OCI-LY1 (cell line): Measurements from ENCODE around the gene CDCA3.

Experiments used
- H2AFZ ChIP-seq: fragments of 200-600 bp; sonication (generic), shearing (Covaris generic); 2 replicates; pipeline ENCODE4 v1.6.0; 2014; ENCODE audit warnings: antibody characterized with exemption, mild to moderate bottlenecking, low read length
- H3F3A ChIP-seq: fragments of 200-600 bp; sonication (generic), shearing (Covaris generic); 2 replicates; pipeline ENCODE4 v1.6.0; 2014; ENCODE audit warnings: mild to moderate bottlenecking, antibody characterized with exemption, low read length, moderate library complexity; ENCODE audit not compliant: insufficient read depth
- H3K27ac ChIP-seq: fragments of 200-600 bp; sonication (generic); 2 replicates; pipeline ENCODE4 v1.5.1; 2014; ENCODE audit warnings: low read length, mixed run types, mild to moderate bottlenecking, low read depth; ENCODE audit not compliant: poor library complexity, severe bottlenecking
- H3K27me3 ChIP-seq: fragments of 200-600 bp; sonication (generic); 2 replicates; pipeline ENCODE4 v1.6.0; 2014; ENCODE audit warnings: antibody characterized with exemption, mild to moderate bottlenecking, low read length, moderate library complexity; ENCODE audit not compliant: insufficient read depth
- H3K36me3 ChIP-seq: fragments of 200-600 bp; sonication (generic); 2 replicates; pipeline ENCODE4 v1.6.1; 2014; ENCODE audit warnings: mild to moderate bottlenecking, antibody characterized with exemption, low read length, moderate library complexity, mixed read lengths; ENCODE audit not compliant: insufficient read depth
- H3K4me1 ChIP-seq: fragments of 200-600 bp; sonication (generic); 2 replicates; pipeline ENCODE4 v1.5.1; 2014; ENCODE audit warnings: mild to moderate bottlenecking, low read length, moderate library complexity; ENCODE audit not compliant: insufficient read depth, severe bottlenecking
- H3K4me2 ChIP-seq: fragments of 200-600 bp; sonication (generic), shearing (Covaris generic); 2 replicates; pipeline ENCODE4 v1.6.1; 2014; ENCODE audit warnings: low read length
- H3K4me3 ChIP-seq: fragments of 200-600 bp; sonication (generic); 2 replicates; pipeline ENCODE4 v1.5.1; 2014; ENCODE audit warnings: low read length, low read depth, mild to moderate bottlenecking, mixed read lengths; ENCODE audit not compliant: poor library complexity, severe bottlenecking
- H3K79me2 ChIP-seq: fragments of 200-600 bp; shearing (Covaris generic); 2 replicates; pipeline ENCODE4 v1.6.1; 2016; ENCODE audit warnings: mixed run types, low read length, mixed read lengths; ENCODE audit not compliant: insufficient read depth
- H3K9ac ChIP-seq: fragments of 200-600 bp; sonication (generic), shearing (Covaris generic); 2 replicates; pipeline ENCODE4 v1.6.1; 2014; ENCODE audit warnings: mild to moderate bottlenecking, low read length, mixed read lengths
- H3K9me2 ChIP-seq: fragments of 200-600 bp; sonication (generic), shearing (Covaris generic); 2 replicates; pipeline ENCODE4 v1.6.1; 2014; ENCODE audit warnings: low read depth, mild to moderate bottlenecking, low read length, mixed read lengths
- H3K9me3 ChIP-seq: fragments of 200-600 bp; shearing (Covaris generic); 2 replicates; pipeline ENCODE4 v1.6.1; 2014; ENCODE audit warnings: low read length, mixed read lengths
- H4K20me1 ChIP-seq: fragments of 200-600 bp; sonication (generic), shearing (Covaris generic); 2 replicates; pipeline ENCODE4 v1.6.0; 2016; ENCODE audit warnings: mild to moderate bottlenecking, low read length; ENCODE audit not compliant: insufficient read depth
- EZH2 ChIP-seq: fragments of 200-600 bp; sonication (generic), shearing (Covaris generic); IDR thresholded peaks from 2 replicates; pipeline ENCODE4 v1.8.0; 2017; ENCODE audit warnings: borderline replicate concordance, mixed run types, mild to moderate bottlenecking, antibody characterized with exemption, low read length, moderate library complexity, mixed read lengths
- TF ChIP-seq, protein P1 (sequence below): fragments of 200-600 bp; sonication (generic), shearing (Covaris generic); IDR thresholded peaks from 2 replicates; pipeline ENCODE4 v1.5.1; 2017; ENCODE audit warnings: mild to moderate bottlenecking, antibody characterized with exemption, low read length, moderate library complexity, mixed read lengths

Gene CDCA3

DNA sequence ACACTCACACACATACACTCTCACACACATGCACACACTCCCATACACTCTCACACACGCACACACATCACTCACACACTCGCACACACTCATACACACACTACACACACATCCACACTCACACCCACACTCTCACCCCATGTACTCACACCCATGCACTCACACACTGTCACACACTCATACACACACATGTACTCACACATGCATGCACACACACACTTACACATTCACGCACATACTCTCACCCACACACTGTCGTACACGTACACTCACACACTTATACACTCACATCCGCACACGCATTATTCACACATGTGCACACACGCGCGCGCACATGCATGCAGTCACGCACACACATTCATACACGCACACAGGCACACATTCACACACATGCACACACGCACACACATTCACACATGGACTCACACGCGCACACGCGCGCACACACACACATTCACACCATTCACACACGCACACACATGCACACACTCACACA, 33.4 kb downstream of the CDCA3 start:
- Histone ChIP-seq H3K27ac (no peak overlapping the region), H3K9ac (no peak overlapping the region), H4K20me1 (no peaks in the 10 kb centered on the region), H3K27me3 (peaks cover 4% of the 10 kb centered on the region; the same call in 1 of the 2 replicates), H2AFZ (no peak overlapping the region), H3K9me2 (no peaks in the 10 kb centered on the region), H3K4me2 (no peak overlapping the region), H3K4me3 (no peak overlapping the region), H3K36me3 (no peaks in the 10 kb centered on the region), H3K9me3 (no peaks in the 10 kb centered on the region), H3F3A (no peaks in the 10 kb centered on the region), H3K4me1 (peaks cover 3% of the 10 kb centered on the region), H3K79me2 (no peaks in the 10 kb centered on the region)
- no peak for TF ChIP-seq EZH2
- TF ChIP-seq, protein P1, sequence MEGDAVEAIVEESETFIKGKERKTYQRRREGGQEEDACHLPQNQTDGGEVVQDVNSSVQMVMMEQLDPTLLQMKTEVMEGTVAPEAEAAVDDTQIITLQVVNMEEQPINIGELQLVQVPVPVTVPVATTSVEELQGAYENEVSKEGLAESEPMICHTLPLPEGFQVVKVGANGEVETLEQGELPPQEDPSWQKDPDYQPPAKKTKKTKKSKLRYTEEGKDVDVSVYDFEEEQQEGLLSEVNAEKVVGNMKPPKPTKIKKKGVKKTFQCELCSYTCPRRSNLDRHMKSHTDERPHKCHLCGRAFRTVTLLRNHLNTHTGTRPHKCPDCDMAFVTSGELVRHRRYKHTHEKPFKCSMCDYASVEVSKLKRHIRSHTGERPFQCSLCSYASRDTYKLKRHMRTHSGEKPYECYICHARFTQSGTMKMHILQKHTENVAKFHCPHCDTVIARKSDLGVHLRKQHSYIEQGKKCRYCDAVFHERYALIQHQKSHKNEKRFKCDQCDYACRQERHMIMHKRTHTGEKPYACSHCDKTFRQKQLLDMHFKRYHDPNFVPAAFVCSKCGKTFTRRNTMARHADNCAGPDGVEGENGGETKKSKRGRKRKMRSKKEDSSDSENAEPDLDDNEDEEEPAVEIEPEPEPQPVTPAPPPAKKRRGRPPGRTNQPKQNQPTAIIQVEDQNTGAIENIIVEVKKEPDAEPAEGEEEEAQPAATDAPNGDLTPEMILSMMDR: no peak

DNA sequence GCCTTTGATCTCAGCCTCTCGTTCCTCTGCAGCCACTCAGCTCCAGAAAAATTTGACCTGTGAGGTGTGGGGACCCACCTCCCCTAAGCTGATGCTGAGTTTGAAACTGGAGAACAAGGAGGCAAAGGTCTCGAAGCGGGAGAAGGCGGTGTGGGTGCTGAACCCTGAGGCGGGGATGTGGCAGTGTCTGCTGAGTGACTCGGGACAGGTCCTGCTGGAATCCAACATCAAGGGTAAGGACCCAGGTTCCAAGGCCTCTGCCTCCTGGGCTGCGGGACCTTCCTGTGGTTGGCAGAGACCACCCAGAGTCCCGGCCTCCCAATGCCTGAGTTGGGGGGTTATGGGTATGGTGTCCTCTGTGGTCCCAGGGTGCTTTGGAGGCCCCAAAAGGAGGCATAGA, 34.0 kb downstream of the CDCA3 start:
- no peaks in the 10 kb centered on the region for H3K9me2 ChIP-seq
- H3K79me2 ChIP-seq: no peaks in the 10 kb centered on the region
- no peaks in the 10 kb centered on the region for H4K20me1 ChIP-seq
- H3K4me2 ChIP-seq: no peak overlapping the region
- no peak for TF ChIP-seq EZH2
- TF ChIP-seq, protein P1: no peak
- no peaks in the 10 kb centered on the region for H3F3A ChIP-seq
- H3K9me3 ChIP-seq: no peaks in the 10 kb centered on the region
- H3K27me3 ChIP-seq: peaks cover 4% of the 10 kb centered on the region; the same call in 1 of the 2 replicates
- no peak overlapping the region for H3K9ac ChIP-seq
- H3K27ac ChIP-seq: no peak overlapping the region
- no peak overlapping the region for H2AFZ ChIP-seq
- H3K36me3 ChIP-seq: no peaks in the 10 kb centered on the region
- peaks cover 9% of the 10 kb centered on the region for H3K4me1 ChIP-seq
- no peak overlapping the region for H3K4me3 ChIP-seq

DNA sequence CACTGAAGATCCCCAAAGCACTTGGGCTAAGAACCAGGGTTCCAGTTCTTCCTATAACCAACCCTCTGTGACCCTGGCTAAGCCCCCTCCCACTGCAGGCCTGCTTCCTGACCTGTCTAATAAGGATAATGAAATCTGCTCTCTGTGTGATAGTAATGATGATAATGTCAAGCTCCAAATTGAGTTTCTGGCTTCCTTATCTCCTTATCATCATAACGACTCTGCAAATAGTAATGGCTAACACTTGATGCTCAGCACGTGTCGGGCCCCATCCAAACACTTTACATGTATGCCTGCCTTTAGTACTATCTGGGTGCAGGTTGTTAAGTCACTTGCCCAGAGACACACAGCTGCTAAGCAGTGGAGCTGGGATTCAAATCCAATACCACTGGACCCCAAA, 34.5 kb downstream of the CDCA3 start:
- H3K27me3 ChIP-seq: peaks cover 4% of the 10 kb centered on the region; the same call in 1 of the 2 replicates
- no peaks in the 10 kb centered on the region for H3K9me3 ChIP-seq
- no peak overlapping the region for H3K4me2 ChIP-seq

More for the DNA sequence above, 34.5 kb downstream of the CDCA3 start:
- Histone ChIP-seq H3K9me2 (no peaks in the 10 kb centered on the region), H3K36me3 (no peaks in the 10 kb centered on the region), H3K9ac (no peak overlapping the region), H2AFZ (no peak overlapping the region), H3K4me3 (no peak overlapping the region), H3K27ac (no peak overlapping the region), H3K4me1 (peaks cover 9% of the 10 kb centered on the region), H4K20me1 (no peaks in the 10 kb centered on the region), H3K79me2 (no peaks in the 10 kb centered on the region), H3F3A (no peaks in the 10 kb centered on the region)
- no peak for TF ChIP-seq EZH2
- TF ChIP-seq, protein P1: no peak
